ENCODE results near the gene NUMA1. TPM values are rescaled to one million over a fixed set of nuclear protein-coding genes. Genes with fewer than 3 reads are reported as not detected.

The NUMA1 gene
- total and polyA plus RNA-seq, 12 donors: 54.1 to 159 (median 83.4) TPM

DNA sequence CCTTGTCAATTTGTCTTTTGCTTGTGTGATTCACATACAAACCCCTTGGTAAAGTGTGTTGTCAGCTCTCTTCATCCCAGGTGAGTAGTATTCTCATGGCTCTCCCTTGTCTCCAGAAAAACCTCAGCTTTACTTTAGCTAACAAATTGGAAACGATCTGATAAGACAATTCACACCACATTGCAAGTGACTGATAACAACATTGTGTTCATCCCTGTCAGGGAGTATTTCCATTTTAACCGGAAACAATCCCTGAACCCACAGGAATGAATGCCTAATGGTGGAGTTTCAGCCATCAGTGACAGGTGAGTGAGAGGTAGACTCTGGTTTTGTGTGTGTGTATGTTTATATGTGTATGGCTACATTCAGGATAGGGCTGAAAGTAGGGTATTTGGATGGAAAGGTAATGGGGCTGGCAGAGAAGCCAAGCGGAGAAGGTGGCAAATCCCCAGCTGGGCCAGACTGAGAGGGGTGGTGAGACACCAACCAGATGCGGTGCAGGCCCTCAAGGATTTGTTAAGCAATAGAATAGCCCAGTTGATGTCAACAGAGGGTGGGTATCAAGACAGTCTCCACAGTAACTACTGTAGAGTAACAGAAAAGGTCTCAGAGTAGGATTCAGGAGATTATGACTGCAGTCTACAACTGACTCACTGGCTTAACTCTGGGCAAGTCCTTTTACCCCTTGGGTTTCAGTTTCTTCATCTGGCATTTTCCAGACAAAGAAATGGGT lies 7.9 kb upstream of the NUMA1 start:
- intact Hi-C loops (cut with DNase I): no loop called here
- peaks cover 0 to 55% (median 3%) of the 10 kb centered on the region in 9 donors for H3K36me3 ChIP-seq
- H3K4me3 ChIP-seq: no peak overlapping the region
- H3K9me3 ChIP-seq: no peaks in the 10 kb centered on the region
- 76 to 78% methylated on average over 4 of the region's 4 CpGs for WGBS, 2 donors
- H3K4me1 ChIP-seq: peaks cover 0 to 22% (median 12%) of the 10 kb centered on the region in 9 donors
- TF ChIP-seq, protein P1, sequence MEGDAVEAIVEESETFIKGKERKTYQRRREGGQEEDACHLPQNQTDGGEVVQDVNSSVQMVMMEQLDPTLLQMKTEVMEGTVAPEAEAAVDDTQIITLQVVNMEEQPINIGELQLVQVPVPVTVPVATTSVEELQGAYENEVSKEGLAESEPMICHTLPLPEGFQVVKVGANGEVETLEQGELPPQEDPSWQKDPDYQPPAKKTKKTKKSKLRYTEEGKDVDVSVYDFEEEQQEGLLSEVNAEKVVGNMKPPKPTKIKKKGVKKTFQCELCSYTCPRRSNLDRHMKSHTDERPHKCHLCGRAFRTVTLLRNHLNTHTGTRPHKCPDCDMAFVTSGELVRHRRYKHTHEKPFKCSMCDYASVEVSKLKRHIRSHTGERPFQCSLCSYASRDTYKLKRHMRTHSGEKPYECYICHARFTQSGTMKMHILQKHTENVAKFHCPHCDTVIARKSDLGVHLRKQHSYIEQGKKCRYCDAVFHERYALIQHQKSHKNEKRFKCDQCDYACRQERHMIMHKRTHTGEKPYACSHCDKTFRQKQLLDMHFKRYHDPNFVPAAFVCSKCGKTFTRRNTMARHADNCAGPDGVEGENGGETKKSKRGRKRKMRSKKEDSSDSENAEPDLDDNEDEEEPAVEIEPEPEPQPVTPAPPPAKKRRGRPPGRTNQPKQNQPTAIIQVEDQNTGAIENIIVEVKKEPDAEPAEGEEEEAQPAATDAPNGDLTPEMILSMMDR (IDR thresholded peaks at IDR 0.05): no peak
- ATAC-seq (no peak), DNase-seq (no peak)
- no peak overlapping the region for H3K27ac ChIP-seq
- no peaks in the 10 kb centered on the region for H3K27me3 ChIP-seq

DNA sequence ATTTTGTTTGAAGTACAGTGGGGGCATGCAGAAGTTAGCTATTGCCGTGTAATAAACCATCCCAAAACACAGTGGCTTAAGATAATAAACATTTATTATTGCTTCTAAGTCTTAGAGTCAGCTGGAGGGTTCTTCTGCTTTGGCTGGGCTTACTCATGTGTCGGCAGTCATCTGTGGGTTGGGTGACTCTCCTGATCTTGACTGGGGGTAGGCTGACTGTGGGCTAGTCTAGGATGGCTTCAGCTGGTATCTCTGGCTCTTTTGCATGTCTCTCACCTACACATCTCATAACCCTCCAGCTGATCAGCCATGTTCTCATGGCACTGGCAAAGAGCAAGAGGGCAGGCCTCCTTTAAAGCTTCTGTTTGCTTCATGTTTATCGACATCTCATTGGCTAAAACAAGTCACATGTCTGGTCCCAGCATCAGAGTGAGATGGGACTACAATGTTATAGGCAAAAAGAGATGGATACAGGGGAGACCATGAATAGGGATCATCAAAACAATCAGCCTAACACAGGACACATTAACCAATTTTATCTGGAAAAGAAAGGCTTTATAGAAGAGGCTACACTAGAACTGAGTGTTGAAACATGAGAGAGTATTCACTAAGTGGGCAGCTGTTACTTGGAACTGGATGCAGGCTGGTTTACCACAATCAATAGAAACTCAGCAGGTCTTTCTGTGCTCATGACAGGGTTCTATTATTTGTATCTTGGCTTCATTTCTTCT lies 5.4 kb upstream of the NUMA1 start:
- DNase-seq: no peak
- no peak overlapping the region for H3K27ac ChIP-seq
- H3K36me3 ChIP-seq: peaks cover 0 to 53% (median 3%) of the 10 kb centered on the region in 9 donors
- no peak overlapping the region for H3K4me3 ChIP-seq
- no peaks in the 10 kb centered on the region for H3K27me3 ChIP-seq
- peaks cover 0 to 24% (median 9%) of the 10 kb centered on the region in 9 donors for H3K4me1 ChIP-seq
- TF ChIP-seq, protein P1 (IDR thresholded peaks at IDR 0.05): no peak
- ATAC-seq: no peak
- intact Hi-C loops (cut with DNase I): no loop called here
- no peaks in the 10 kb centered on the region for H3K9me3 ChIP-seq
- whole genome bisulfite sequencing, 2 donors: 97% methylated on average over 3 of the region's 3 CpGs

DNA sequence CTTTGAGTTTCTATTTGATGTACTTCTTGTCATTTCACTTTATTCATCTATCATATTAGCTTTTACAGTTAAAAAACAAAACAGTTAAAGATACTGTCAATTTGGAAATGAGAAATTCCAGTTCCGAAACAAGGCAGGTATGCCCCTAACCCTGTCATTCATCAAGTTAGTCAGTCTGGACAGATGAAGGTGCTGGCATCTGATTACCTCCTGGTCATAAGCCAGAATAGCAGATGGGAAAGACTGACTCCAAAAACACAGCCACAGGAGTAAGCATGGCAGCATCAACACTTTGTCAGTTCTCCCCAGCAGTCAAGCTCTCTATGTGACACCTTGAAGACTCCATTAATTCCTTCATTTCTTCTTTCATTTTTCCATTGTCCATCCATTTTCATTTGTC lies 4.6 kb upstream of the NUMA1 start:
- DNase-seq: no peak
- TF ChIP-seq, protein P1 (IDR thresholded peaks at IDR 0.05): no peak
- Histone ChIP-seq H3K4me3 (no peak overlapping the region), H3K27ac (no peak overlapping the region), H3K9me3 (no peaks in the 10 kb centered on the region), H3K4me1 (peaks cover 0 to 21% (median 9%) of the 10 kb centered on the region in 9 donors), H3K36me3 (peaks cover 0 to 53% (median 3%) of the 10 kb centered on the region in 9 donors), H3K27me3 (no peaks in the 10 kb centered on the region)
- intact Hi-C loops (cut with DNase I): no loop called here
- 85 to 91% methylated on average over 1 of the region's 1 CpG for WGBS, 2 donors
- ATAC-seq: no peak

DNA sequence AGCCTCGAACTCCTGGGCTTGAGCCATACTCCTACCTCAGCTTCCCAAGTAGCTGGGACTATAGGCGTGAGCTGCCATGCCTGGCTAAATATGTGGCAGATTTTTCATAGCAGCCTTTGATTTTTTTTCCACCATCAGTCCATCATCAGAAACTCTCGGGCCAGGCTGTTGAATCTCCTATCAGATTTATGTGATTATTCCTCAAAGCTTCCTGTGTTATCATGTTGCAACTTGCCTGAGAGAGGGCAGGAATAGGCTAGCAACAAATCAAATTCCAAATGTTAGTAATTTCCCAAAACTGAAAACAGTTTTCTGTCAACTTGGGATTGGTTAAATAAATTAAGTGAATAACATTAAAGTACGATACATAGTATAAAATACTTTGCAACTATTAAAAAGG lies 3.7 kb upstream of the NUMA1 start:
- ATAC-seq: no peak

More for the DNA sequence above, 3.7 kb upstream of the NUMA1 start:
- Histone ChIP-seq H3K27ac (no peak overlapping the region), H3K4me3 (no peak overlapping the region), H3K4me1 (peaks cover 0 to 30% (median 14%) of the 10 kb centered on the region in 9 donors), H3K27me3 (no peaks in the 10 kb centered on the region), H3K9me3 (no peaks in the 10 kb centered on the region), H3K36me3 (peaks cover 0 to 44% (median 0%) of the 10 kb centered on the region in 9 donors)
- DNase-seq: no peak
- TF ChIP-seq, protein P1 (IDR thresholded peaks at IDR 0.05): no peak
- 88 to 92% methylated on average over 4 of the region's 4 CpGs for WGBS, 2 donors
- intact Hi-C loops (cut with DNase I): no loop called here

Measured in heart right ventricle (tissue), 16 donors.